ENCODE data around the gene RNF38. TPM values are rescaled to one million over a fixed set of nuclear protein-coding genes. Genes with fewer than 3 reads are reported as not detected.

Gene RNF38
- total RNA-seq, 1 experiment from 2014 or later: 18.1 TPM

DNA sequence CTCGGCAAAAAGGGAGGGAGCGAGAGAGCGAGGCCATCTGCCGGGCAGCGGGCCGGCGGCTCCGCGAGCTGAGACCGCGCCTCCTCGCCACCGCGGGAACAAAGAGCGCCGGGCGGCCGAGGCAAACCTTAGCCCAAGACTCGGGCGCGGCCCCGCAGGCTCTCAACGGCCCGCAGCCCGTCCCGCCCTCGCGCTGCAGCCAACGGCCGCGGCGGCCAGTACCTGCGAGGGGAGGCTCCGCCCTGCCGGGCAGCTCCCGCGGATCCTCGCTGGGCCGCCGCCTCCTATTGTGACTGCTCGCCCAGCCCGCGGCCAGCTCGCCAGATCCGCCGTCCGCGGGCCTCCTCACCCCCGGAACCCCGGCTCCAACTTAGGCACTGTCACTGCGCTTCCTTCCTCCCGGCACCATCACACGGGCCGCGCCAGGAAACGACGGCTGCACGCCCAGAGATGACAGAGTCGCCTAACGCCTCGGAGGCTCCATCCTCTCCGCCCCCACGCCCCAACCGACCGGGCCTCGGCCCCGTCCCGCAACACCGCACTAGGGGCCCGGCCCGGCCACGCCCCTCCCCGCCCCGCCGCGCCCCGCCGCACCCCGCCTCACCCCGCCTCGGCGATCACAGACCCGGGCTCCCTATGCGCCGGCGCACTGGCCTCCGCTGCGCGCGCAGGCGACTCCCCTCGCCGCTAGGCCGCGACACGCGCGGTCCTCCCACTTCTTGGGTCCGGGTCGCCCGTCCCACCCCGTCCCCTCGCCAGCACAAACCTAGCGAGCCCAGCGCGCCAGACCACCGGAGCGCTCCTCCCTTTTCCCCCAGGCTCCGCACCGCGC lies 479 bp upstream of the RNF38 start (continued):
- no peak for TF ChIP-seq EZH2phosphoT487 (IDR thresholded peaks at IDR 0.05; ENCODE audit: borderline replicate concordance)
- TF ChIP-seq CEBPB (IDR thresholded peaks at IDR 0.05; ENCODE audit: low read depth): no peak
- TF ChIP-seq EGR1 (IDR thresholded peaks at IDR 0.05; ENCODE audit: low read depth): peak; percentile 45; the same call in 1 of the 2 replicates
- TF ChIP-seq SIN3A (IDR thresholded peaks at IDR 0.05; ENCODE audit: low read depth): peak; percentile 61; the same call in 1 of the 2 replicates
- TF ChIP-seq FOSL1 (IDR thresholded peaks at IDR 0.05; ENCODE audit: low read depth): no peak

DNA sequence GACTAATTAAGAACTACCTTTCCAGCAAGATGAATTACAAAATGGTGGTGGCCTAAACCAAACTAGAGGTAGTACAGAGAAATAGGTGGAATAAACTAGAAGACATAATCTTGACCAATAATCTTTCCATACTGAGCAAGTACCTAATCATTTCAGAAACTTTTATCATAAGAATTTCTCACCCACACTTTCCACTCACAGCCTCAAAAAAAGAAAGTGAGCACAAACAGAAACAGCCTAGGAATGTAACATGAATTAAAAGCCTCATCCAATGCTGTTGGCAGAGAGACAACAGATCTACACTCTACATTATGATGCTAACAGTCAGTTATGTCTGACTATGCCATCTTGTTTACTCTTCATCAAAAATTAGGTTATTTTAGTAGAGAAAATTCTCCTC lies 1.3 kb downstream of the RNF38 start:
- H3K4me3 ChIP-seq (replicated peaks in 1 of 2; ENCODE audit: low read depth in 1 of 2, low read length in 2 of 2): no peak overlapping the region; a peak in 1 of 4 replicates
- H3K36me3 ChIP-seq (ENCODE audit: control insufficient read depth in 1 of 2, insufficient read depth in 2 of 2, low read length in 2 of 2): no peaks in the 10 kb centered on the region
- H3K4me2 ChIP-seq (ENCODE audit: low read length): peak overlapping the region; percentile 90; the same call in 1 of the 2 replicates
- ChIA-PET RAD21 (ENCODE audit: low non-redundant PET in 1 of 2, low total read pairs in 2 of 2, uncharacterized antibody in 2 of 2, unreplicated experiment in 2 of 2) (no interaction called here), POLR2A (no interaction called here), CTCF (no interaction called here)
- TF ChIP-seq ELF1 (IDR thresholded peaks at IDR 0.05; ENCODE audit: borderline replicate concordance, low read depth) (no peak), YY1 (IDR thresholded peaks at IDR 0.05; ENCODE audit: extremely low read depth, insufficient replicate concordance, low read depth, low read length) (no peak), SP1 (IDR thresholded peaks at IDR 0.05; ENCODE audit: low read depth) (no peak), CEBPB (IDR thresholded peaks at IDR 0.05; ENCODE audit: low read depth) (no peak), RAD21 (IDR thresholded peaks at IDR 0.05; ENCODE audit: low read depth) (no peak), JUND (IDR thresholded peaks at IDR 0.05) (no peak), POLR2AphosphoS5 (IDR thresholded peaks at IDR 0.05; ENCODE audit: low read depth, low read length) (no peak), FOSL1 (IDR thresholded peaks at IDR 0.05; ENCODE audit: low read depth) (no peak), TCF7L2 (IDR thresholded peaks at IDR 0.05; ENCODE audit: borderline replicate concordance, extremely low read depth, insufficient read depth, insufficient read length) (no peak)
- TF ChIP-seq, protein P1, sequence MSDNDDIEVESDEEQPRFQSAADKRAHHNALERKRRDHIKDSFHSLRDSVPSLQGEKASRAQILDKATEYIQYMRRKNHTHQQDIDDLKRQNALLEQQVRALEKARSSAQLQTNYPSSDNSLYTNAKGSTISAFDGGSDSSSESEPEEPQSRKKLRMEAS (IDR thresholded peaks at IDR 0.05): no peak
- TF ChIP-seq, protein P2, sequence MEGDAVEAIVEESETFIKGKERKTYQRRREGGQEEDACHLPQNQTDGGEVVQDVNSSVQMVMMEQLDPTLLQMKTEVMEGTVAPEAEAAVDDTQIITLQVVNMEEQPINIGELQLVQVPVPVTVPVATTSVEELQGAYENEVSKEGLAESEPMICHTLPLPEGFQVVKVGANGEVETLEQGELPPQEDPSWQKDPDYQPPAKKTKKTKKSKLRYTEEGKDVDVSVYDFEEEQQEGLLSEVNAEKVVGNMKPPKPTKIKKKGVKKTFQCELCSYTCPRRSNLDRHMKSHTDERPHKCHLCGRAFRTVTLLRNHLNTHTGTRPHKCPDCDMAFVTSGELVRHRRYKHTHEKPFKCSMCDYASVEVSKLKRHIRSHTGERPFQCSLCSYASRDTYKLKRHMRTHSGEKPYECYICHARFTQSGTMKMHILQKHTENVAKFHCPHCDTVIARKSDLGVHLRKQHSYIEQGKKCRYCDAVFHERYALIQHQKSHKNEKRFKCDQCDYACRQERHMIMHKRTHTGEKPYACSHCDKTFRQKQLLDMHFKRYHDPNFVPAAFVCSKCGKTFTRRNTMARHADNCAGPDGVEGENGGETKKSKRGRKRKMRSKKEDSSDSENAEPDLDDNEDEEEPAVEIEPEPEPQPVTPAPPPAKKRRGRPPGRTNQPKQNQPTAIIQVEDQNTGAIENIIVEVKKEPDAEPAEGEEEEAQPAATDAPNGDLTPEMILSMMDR (IDR thresholded peaks at IDR 0.05 in 2 of 3, conservative IDR thresholded peaks at IDR 0.05 in 1 of 3; ENCODE audit: borderline replicate concordance in 1 of 3, insufficient read depth in 1 of 3, low read depth in 2 of 3, low read length in 2 of 3): no peak
- TF ChIP-seq, protein P3, sequence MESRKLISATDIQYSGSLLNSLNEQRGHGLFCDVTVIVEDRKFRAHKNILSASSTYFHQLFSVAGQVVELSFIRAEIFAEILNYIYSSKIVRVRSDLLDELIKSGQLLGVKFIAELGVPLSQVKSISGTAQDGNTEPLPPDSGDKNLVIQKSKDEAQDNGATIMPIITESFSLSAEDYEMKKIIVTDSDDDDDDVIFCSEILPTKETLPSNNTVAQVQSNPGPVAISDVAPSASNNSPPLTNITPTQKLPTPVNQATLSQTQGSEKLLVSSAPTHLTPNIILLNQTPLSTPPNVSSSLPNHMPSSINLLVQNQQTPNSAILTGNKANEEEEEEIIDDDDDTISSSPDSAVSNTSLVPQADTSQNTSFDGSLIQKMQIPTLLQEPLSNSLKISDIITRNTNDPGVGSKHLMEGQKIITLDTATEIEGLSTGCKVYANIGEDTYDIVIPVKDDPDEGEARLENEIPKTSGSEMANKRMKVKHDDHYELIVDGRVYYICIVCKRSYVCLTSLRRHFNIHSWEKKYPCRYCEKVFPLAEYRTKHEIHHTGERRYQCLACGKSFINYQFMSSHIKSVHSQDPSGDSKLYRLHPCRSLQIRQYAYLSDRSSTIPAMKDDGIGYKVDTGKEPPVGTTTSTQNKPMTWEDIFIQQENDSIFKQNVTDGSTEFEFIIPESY (IDR thresholded peaks at IDR 0.05; ENCODE audit: extremely low read depth, insufficient replicate concordance, low read length): no peak
- DNase-seq (ENCODE audit: low read depth, low spot score) (no peak), ATAC-seq (no peak)
- H3K27ac ChIP-seq (ENCODE audit: low read depth, low read length): no peak overlapping the region
- no peaks in the 10 kb centered on the region for H3K27me3 ChIP-seq (ENCODE audit: insufficient read depth, low read length)
- H3K79me2 ChIP-seq (ENCODE audit: insufficient read depth, low read length): peaks cover 59% of the 10 kb centered on the region
- no peaks in the 10 kb centered on the region for H3K9me3 ChIP-seq (ENCODE audit: control insufficient read depth in 1 of 2, insufficient read depth in 1 of 2, low read depth in 1 of 2, low read length in 2 of 2)
- H4K20me1 ChIP-seq (ENCODE audit: insufficient read depth): no peaks in the 10 kb centered on the region
- H2AFZ ChIP-seq (ENCODE audit: low read depth, low read length, poor library complexity, severe bottlenecking): no peak overlapping the region
- intact Hi-C loops (cut with micrococcal nuclease): no loop called here
- H3K4me1 ChIP-seq (ENCODE audit: control insufficient read depth in 1 of 2, insufficient read depth in 2 of 2, low read length in 2 of 2): peaks cover 7 to 23% of the 10 kb centered on the region in 2 experiments; a peak in 3 of 4 replicates
- no peak overlapping the region for H3K9ac ChIP-seq (ENCODE audit: low read length)
- no TSS peak for BruUV-seq (replicated peaks)
- H3K9me2 ChIP-seq (ENCODE audit: insufficient read depth): no peaks in the 10 kb centered on the region
